Measurements from ENCODE around the gene SFT2D3.

Gene SFT2D3

GRCh38 chr2:127754186-127754585 lies 52.9 kb downstream of the SFT2D3 start:
- DNase-seq = no peak

Measured in activated CD8-positive, alpha-beta memory T cell treated with anti-CD3 and anti-CD28 coated beads, Interleukin-2, amount 50 U/mL, for 48 hours (primary cell).